Transverse colon (tissue), 4 donors: ENCODE data around the gene ZBTB34.

Experiments used
- POLR2A ChIP-seq: fragments of 450-650 bp; IDR thresholded peaks from one replicate; pipeline ENCODE4 v1.6.1; 2016; ENCODE audit warnings: antibody characterized with exemption, mild to moderate bottlenecking, moderate library complexity
- POLR2AphosphoS5 ChIP-seq, 3 donors: sonication (generic); formaldehyde crosslinking; IDR thresholded peaks; one replicate each; pipeline ENCODE4 v1.6.1; 2016; ENCODE audit warnings: antibody characterized with exemption in 3 of 3
- TF ChIP-seq, protein P1 (sequence below), 5 experiments: fragments of 200-600 bp in 3 of 5; fragments of 450-650 bp in 2 of 5; sonication (generic) in 3 of 5; IDR thresholded peaks; 1 replicate in 2 of 5; 2 replicates in 3 of 5; pipeline ENCODE4 v1.5.1; 2016 to 2017; ENCODE audit warnings: antibody characterized with exemption in 5 of 5, inconsistent platforms in 3 of 5, mild to moderate bottlenecking in 2 of 5, moderate library complexity in 1 of 5

DNA sequence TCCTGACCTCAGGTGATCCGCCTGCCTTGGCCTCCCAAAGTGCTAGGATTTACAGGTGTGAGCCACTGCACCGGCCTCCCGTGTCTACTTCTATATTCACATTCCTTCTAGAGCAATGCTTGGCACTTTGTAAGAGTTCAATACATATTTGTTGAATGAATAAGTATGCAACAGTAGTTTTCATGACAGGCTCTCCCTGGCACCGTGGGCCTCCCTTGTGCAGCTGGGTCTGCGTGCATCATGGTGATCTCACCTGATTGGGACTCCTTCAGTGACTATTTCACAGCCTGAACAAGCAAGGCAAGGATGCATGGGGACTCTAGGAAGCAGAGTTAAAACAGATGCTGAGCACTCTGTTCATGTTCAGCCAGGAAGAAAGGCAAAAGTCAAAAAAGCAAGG is 6.8 kb upstream of the ZBTB34 start:
- TF ChIP-seq, protein P1, sequence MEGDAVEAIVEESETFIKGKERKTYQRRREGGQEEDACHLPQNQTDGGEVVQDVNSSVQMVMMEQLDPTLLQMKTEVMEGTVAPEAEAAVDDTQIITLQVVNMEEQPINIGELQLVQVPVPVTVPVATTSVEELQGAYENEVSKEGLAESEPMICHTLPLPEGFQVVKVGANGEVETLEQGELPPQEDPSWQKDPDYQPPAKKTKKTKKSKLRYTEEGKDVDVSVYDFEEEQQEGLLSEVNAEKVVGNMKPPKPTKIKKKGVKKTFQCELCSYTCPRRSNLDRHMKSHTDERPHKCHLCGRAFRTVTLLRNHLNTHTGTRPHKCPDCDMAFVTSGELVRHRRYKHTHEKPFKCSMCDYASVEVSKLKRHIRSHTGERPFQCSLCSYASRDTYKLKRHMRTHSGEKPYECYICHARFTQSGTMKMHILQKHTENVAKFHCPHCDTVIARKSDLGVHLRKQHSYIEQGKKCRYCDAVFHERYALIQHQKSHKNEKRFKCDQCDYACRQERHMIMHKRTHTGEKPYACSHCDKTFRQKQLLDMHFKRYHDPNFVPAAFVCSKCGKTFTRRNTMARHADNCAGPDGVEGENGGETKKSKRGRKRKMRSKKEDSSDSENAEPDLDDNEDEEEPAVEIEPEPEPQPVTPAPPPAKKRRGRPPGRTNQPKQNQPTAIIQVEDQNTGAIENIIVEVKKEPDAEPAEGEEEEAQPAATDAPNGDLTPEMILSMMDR (IDR thresholded peaks at IDR 0.05), result no peak
- TF ChIP-seq POLR2A, result no peak
- TF ChIP-seq POLR2AphosphoS5 (IDR thresholded peaks at IDR 0.05), result no peak
